Ascending aorta (tissue), 2 donors: ENCODE results near the gene CRTC3. TPM values are rescaled to one million over a fixed set of nuclear protein-coding genes. Genes with fewer than 3 reads are reported as not detected.
A peak's percentile ranks its signal among the peaks of the same experiment; 100 is the strongest.

ENCODE experiments used
- DNase-seq, 2 donors: peaks; one replicate each; pipeline ENCODE4 v3.0.0-alpha.2; 2019; ENCODE audit warnings: low spot score in 2 of 2
- H3K27ac ChIP-seq, 2 donors: fragments of 200-600 bp; sonication (generic); one replicate each; pipeline ENCODE4 v1.5.1; 2016 to 2017; ENCODE audit warnings: mild to moderate bottlenecking in 1 of 2
- H3K27me3 ChIP-seq: fragments of 200-600 bp; sonication (generic); one replicate; pipeline ENCODE4 v1.5.1; 2017
- H3K36me3 ChIP-seq, 2 donors: fragments of 200-600 bp; sonication (generic); one replicate each; pipeline ENCODE4 v1.5.1; 2016
- H3K4me1 ChIP-seq, 2 donors: fragments of 200-600 bp; sonication (generic); one replicate each; pipeline ENCODE4 v1.5.1; 2016 to 2017; ENCODE audit warnings: mild to moderate bottlenecking in 1 of 2
- H3K4me3 ChIP-seq, 2 donors: fragments of 200-600 bp; sonication (generic); one replicate each; pipeline ENCODE4 v1.5.1; 2016 to 2017; ENCODE audit warnings: mild to moderate bottlenecking in 1 of 2
- H3K9me3 ChIP-seq, 2 donors: fragments of 200-600 bp; sonication (generic); one replicate each; pipeline ENCODE4 v1.5.1; 2016
- intact Hi-C: fragments of 100-400 bp; cut with DNase I; formaldehyde crosslinking; loops from one replicate; pipeline ENCODE4 v1.15.1; 2023
- total RNA-seq: library from RNA; depleted of rRNA; stranded (reverse); fragments of >200 nt; gene quantifications from one replicate; pipeline ENCODE4 v1.1.0, GENCODE V29; 2016
- TF ChIP-seq, protein P1 (sequence below), 3 experiments: fragments of 200-600 bp in 2 of 3; fragments of 450-650 bp in 1 of 3; sonication (generic) in 2 of 3; IDR thresholded peaks; one replicate each; pipeline ENCODE4 v1.5.1; 2016 to 2019; ENCODE audit warnings: antibody characterized with exemption in 3 of 3, mild to moderate bottlenecking in 1 of 3, moderate library complexity in 1 of 3

CRTC3 gene
- total RNA-seq, 1 donor from 2014 or later: 35.5 TPM

- TF ChIP-seq, protein P1, sequence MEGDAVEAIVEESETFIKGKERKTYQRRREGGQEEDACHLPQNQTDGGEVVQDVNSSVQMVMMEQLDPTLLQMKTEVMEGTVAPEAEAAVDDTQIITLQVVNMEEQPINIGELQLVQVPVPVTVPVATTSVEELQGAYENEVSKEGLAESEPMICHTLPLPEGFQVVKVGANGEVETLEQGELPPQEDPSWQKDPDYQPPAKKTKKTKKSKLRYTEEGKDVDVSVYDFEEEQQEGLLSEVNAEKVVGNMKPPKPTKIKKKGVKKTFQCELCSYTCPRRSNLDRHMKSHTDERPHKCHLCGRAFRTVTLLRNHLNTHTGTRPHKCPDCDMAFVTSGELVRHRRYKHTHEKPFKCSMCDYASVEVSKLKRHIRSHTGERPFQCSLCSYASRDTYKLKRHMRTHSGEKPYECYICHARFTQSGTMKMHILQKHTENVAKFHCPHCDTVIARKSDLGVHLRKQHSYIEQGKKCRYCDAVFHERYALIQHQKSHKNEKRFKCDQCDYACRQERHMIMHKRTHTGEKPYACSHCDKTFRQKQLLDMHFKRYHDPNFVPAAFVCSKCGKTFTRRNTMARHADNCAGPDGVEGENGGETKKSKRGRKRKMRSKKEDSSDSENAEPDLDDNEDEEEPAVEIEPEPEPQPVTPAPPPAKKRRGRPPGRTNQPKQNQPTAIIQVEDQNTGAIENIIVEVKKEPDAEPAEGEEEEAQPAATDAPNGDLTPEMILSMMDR (IDR thresholded peaks at IDR 0.05): no peak
- intact Hi-C loops: loop anchor here (1.0 to 5.0 kb wide), 3 partner anchors 23 to 59 kb away; no protein-coding TSS in a partner anchor
- Histone ChIP-seq H3K4me3 (peak overlapping the region in 1 of 2 donors; percentile 36), H3K4me1 (peaks cover 12 to 32% of the 10 kb centered on the region in 2 donors), H3K9me3 (no peaks in the 10 kb centered on the region), H3K27ac (peak overlapping the region; percentile 80 to 87), H3K27me3 (no peaks in the 10 kb centered on the region), H3K36me3 (peaks cover 0 to 2% of the 10 kb centered on the region in 2 donors)
- DNase-seq: peak in 1 of 2 donors; percentile 59
These were observed 23.1 kb downstream of the CRTC3 start for GRCh38 chr15:90552929-90553211.

DNA sequence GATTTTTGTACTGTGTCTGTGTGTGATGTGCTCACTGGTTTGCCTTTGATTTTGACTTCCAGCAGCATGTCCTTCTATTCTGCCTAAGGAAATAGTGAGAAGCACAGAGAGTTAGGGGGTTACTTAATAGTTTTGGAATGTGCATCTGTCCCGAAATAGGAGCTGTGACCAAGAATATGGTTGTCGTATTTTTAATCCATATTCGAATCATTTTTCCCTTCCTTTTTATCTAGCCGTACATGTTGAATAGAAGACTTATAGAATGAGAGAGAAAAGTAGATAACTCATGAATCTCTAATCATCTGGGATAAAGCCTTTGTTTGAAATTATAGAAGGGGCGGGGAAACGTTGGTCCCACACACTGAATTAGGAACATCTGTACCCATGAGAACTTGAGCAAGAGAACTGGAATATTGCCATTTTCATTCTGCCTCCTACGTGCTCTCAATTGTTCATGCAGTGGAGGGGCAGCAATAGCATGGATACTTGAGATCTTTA lies 23.6 kb downstream of the CRTC3 start:
- H3K4me3 ChIP-seq: peak overlapping the region in 1 of 2 donors; percentile 36
- peaks cover 16 to 36% of the 10 kb centered on the region in 2 donors for H3K4me1 ChIP-seq
- DNase-seq: peak in 1 of 2 donors; percentile 71
- H3K36me3 ChIP-seq: no peaks in the 10 kb centered on the region
- peak overlapping the region; percentile 80 to 87 for H3K27ac ChIP-seq
- intact Hi-C loops: loop anchor here (1.0 to 5.0 kb wide), 3 partner anchors 23 to 59 kb away; no protein-coding TSS in a partner anchor
- H3K27me3 ChIP-seq: no peaks in the 10 kb centered on the region
- H3K9me3 ChIP-seq: no peaks in the 10 kb centered on the region
- TF ChIP-seq, protein P1 (IDR thresholded peaks at IDR 0.05): no peak

GRCh38 chr15:90557186-90558084 lies 27.7 kb downstream of the CRTC3 start:
- Histone ChIP-seq H3K9me3 (no peaks in the 10 kb centered on the region), H3K36me3 (no peaks in the 10 kb centered on the region), H3K27ac (peak overlapping the region; percentile 84 to 87), H3K4me1 (peaks cover 34 to 67% of the 10 kb centered on the region in 2 donors), H3K4me3 (peak overlapping the region in 1 of 2 donors; percentile 21), H3K27me3 (no peaks in the 10 kb centered on the region)
- intact Hi-C loops: loop anchor here (1.0 to 5.0 kb wide), 2 partner anchors 37 to 170 kb away; partner anchors contain the start of gene IQGAP1
- TF ChIP-seq, protein P1 (IDR thresholded peaks at IDR 0.05): no peak
- DNase-seq: peak; percentile 73 to 97

GRCh38 chr15:90558171-90558573 lies 28.4 kb downstream of the CRTC3 start:
- TF ChIP-seq, protein P1 (IDR thresholded peaks at IDR 0.05): no peak
- intact Hi-C loops: loop anchor here (1.0 to 5.0 kb wide), 2 partner anchors 36 to 171 kb away; partner anchors contain the start of gene IQGAP1
- no peaks in the 10 kb centered on the region for H3K27me3 ChIP-seq
- peak overlapping the region in 1 of 2 donors; percentile 21 for H3K4me3 ChIP-seq
- H3K4me1 ChIP-seq: peaks cover 30 to 66% of the 10 kb centered on the region in 2 donors
- H3K36me3 ChIP-seq: no peaks in the 10 kb centered on the region
- no peaks in the 10 kb centered on the region for H3K9me3 ChIP-seq
- H3K27ac ChIP-seq: peak overlapping the region; percentile 84 to 87
- peak in 1 of 2 donors; percentile 70 for DNase-seq

DNA sequence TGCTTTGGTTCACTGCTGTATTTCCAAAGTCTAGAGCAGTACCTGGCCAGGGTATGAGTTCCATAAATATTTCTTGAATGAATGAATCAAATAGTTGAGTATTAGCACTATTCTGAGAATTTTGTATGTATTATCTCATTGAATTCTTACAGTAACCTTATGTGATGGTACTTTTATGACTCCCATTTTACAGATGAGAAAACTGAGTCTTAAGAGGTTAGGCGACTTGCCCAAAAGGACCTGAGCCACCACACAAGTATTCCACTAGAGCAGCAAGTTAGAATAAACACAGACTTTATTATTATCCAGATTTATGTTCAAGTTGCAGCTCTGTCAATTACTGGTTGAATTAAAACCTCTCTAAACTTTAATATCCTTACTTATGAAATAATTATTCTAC lies 29.4 kb downstream of the CRTC3 start:
- no peak overlapping the region for H3K4me3 ChIP-seq

More for the DNA sequence above, 29.4 kb downstream of the CRTC3 start:
- no peak for DNase-seq
- Histone ChIP-seq H3K27ac (peak overlapping the region; percentile 84 to 87), H3K27me3 (no peaks in the 10 kb centered on the region), H3K36me3 (no peaks in the 10 kb centered on the region), H3K4me1 (peaks cover 31 to 67% of the 10 kb centered on the region in 2 donors), H3K9me3 (no peaks in the 10 kb centered on the region)
- TF ChIP-seq, protein P1 (IDR thresholded peaks at IDR 0.05): no peak
- intact Hi-C loops: loop anchor here (5.0 kb wide), 1 partner anchor 172 kb away; the partner anchor contains the start of gene IQGAP1
